Effector memory CD4-positive, alpha-beta T cell (primary cell): ENCODE data around the gene SMCP.

Source experiments
- DNase-seq, 3 donors: peaks; one replicate each; pipeline ENCODE4 v3.0.0-alpha.2; 2020
- H3K27ac ChIP-seq: 2 replicates; pipeline ENCODE4 v1.7.0; 2013; ENCODE audit warnings: mild to moderate bottlenecking, low read length, moderate library complexity; ENCODE audit not compliant: insufficient read depth, poor library complexity, severe bottlenecking
- H3K27me3 ChIP-seq: replicated peaks from 2 replicates; pipeline ENCODE4 v1.7.0; 2013; ENCODE audit warnings: mild to moderate bottlenecking, low read length; ENCODE audit not compliant: insufficient read depth, control insufficient read depth, poor library complexity, severe bottlenecking
- H3K36me3 ChIP-seq: 2 replicates; pipeline ENCODE4 v1.7.0; 2013; ENCODE audit warnings: mild to moderate bottlenecking, low read length, moderate library complexity; ENCODE audit not compliant: control insufficient read depth, insufficient read depth
- H3K4me1 ChIP-seq: 2 replicates; pipeline ENCODE4 v1.7.0; 2013; ENCODE audit warnings: low read length, mild to moderate bottlenecking; ENCODE audit not compliant: control insufficient read depth, insufficient read depth, poor library complexity, severe bottlenecking
- H3K4me3 ChIP-seq: 2 replicates; pipeline ENCODE4 v1.7.0; 2013; ENCODE audit warnings: low read length, low read depth, mild to moderate bottlenecking; ENCODE audit not compliant: insufficient read depth, poor library complexity, severe bottlenecking
- H3K9me3 ChIP-seq: 2 replicates; pipeline ENCODE4 v1.7.0; 2013; ENCODE audit warnings: mild to moderate bottlenecking, low read length, moderate library complexity; ENCODE audit not compliant: control insufficient read depth

SMCP gene

GRCh38 chr1:152933196-152933595, 55.1 kb downstream of the SMCP start:
- Histone ChIP-seq H3K9me3 (no peaks in the 10 kb centered on the region), H3K36me3 (no peaks in the 10 kb centered on the region), H3K27ac (no peak overlapping the region), H3K4me3 (no peak overlapping the region), H3K4me1 (no peaks in the 10 kb centered on the region), H3K27me3 (no peaks in the 10 kb centered on the region)
- DNase-seq: no peak
